GM21786 (cell line): ENCODE data around the gene SASH1.

Experiments
- ATAC-seq: cut with Tn5 transposase; IDR thresholded peaks from one replicate; pipeline ENCODE4 v1.9.1; 2021; ENCODE audit not compliant: unreplicated experiment

Gene SASH1

GRCh38 chr6:148430897-148431296 lies 88.3 kb downstream of the SASH1 start:
- ATAC-seq: no peak

- ATAC-seq: no peak
These were observed 88.8 kb downstream of the SASH1 start for GRCh38 chr6:148431413-148431812.

- ATAC-seq: no peak
These were observed 89.2 kb downstream of the SASH1 start for GRCh38 chr6:148431840-148432239.

- ATAC-seq: no peak
These were observed 90.0 kb downstream of the SASH1 start for GRCh38 chr6:148432462-148433195.

- no peak for ATAC-seq
These were observed 92.7 kb downstream of the SASH1 start for GRCh38 chr6:148435386-148435785.

GRCh38 chr6:148436466-148436865 lies 93.8 kb downstream of the SASH1 start:
- no peak for ATAC-seq

- ATAC-seq: no peak
These were observed 96.0 kb downstream of the SASH1 start for GRCh38 chr6:148438632-148439031.

- ATAC-seq: no peak
These were observed 97.4 kb downstream of the SASH1 start for GRCh38 chr6:148440016-148440415.

GRCh38 chr6:148440877-148441453 lies 98.3 kb downstream of the SASH1 start:
- ATAC-seq: no peak

GRCh38 chr6:148441454-148441911 lies 98.8 kb downstream of the SASH1 start:
- no peak for ATAC-seq

GRCh38 chr6:148443798-148444560 lies 101.3 kb downstream of the SASH1 start:
- no peak for ATAC-seq

- no peak for ATAC-seq
These were observed 102.5 kb downstream of the SASH1 start for GRCh38 chr6:148445116-148445515.

- ATAC-seq: no peak
These were observed 103.0 kb downstream of the SASH1 start for GRCh38 chr6:148445620-148446019.

- no peak for ATAC-seq
These were observed 104.0 kb downstream of the SASH1 start for GRCh38 chr6:148446681-148447080.

GRCh38 chr6:148447521-148448230 lies 105.0 kb downstream of the SASH1 start:
- ATAC-seq: no peak

GRCh38 chr6:148448369-148449012 lies 105.9 kb downstream of the SASH1 start:
- ATAC-seq: no peak

GRCh38 chr6:148450866-148451265 lies 108.2 kb downstream of the SASH1 start:
- ATAC-seq: no peak

GRCh38 chr6:148451690-148452089 lies 109.1 kb downstream of the SASH1 start:
- ATAC-seq: no peak

GRCh38 chr6:148452876-148453275 lies 110.2 kb downstream of the SASH1 start:
- ATAC-seq: no peak

- ATAC-seq: no peak
These were observed 111.3 kb downstream of the SASH1 start for GRCh38 chr6:148453906-148454305.

GRCh38 chr6:148455225-148455624 lies 112.6 kb downstream of the SASH1 start:
- no peak for ATAC-seq
